Stimulated activated CD8-positive, alpha-beta memory T cell treated with anti-CD3 and anti-CD28 coated beads, Interleukin-2, amount 100 ng/mL, for 48 hours (primary cell): Measurements from ENCODE around the gene ZNF48.
"Not testable (repeated sequence)": the region's sequence is repeated elsewhere in the genome, so short reads cannot be mapped to it uniquely, and the experiment has no call there.

Source experiments
- DNase-seq, 2 donors: peaks; one replicate each; pipeline ENCODE4 v3.0.0-alpha.2; 2020; ENCODE audit warnings: low read depth in 2 of 2

The ZNF48 gene

DNA sequence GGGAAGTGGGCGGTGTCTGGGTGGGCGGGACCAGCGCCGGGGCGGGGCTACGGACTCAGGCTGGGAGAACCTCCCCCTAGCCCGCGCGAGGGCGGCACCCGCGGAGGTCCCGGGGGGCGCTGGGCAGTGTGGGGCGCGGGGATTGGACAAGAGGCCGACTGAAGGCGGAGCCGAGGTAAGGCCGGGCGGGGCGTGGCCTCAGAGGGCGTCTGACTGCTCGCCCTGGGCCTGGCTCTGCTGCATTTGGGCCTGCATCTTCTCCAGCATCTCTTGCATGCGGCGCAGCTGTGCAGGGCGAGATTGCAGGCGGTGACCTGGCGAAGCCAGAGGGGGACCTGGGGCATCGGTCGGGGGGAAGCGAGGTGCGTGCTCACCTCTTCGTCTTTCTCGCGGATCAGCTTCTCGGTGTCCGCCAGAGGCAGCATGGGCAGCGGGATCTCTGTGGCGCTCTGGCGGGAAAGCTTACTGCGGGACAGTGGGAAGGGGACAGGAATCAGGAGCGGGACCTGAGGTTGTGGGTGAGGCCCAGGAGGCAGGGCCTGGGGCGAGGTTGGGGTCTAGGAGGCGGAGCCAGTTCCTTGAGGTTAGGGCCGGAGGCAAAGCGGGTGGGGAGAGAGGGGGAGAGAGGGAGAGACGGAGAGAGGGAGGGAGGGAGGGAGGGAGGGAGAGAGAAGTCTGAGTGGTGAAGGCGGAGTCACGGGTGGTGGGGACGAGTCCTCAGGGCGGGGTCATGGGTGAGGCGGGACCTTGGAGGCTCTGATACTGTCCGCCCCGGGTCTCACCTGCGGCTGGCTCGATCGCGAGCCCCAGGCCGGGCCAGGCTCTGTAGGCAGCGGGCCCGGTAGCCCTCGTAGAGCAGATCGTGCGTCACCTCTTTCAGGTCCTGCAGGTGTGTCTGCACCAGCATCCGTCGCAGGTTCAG lies 16.7 kb upstream of the ZNF48 start:
- DNase-seq = peak; percentile 99 to 100

DNA sequence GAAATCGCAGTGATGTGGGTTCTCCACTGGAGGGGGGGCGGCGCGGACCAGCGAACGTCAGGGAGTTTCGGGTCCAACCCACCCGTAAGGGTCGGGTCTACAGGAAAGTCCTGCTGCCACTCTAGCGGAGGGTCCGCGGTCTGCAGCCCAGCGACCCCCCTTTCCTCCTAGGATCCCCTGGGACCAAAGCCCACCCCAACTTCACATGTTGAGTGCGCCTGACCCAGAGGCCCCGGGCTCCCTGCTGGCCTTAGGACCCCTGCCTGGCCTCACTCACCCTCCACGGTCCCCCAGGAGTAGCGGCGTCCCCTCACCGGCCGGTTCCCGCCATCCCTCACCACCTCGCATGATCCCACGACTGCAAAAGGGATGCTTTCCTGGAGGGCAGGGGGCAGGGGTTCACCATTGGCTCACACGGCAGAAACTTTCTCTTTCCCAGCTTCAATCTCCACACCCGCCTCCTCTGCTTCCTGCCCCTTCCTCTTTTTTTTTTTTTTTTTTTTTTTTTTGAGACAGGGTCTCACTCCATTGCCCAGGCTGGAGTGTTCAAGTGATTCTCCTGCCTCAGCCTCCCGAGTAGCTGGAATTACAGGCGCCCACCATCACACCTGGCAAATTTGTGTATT lies 15.9 kb upstream of the ZNF48 start:
- no peak for DNase-seq

DNA sequence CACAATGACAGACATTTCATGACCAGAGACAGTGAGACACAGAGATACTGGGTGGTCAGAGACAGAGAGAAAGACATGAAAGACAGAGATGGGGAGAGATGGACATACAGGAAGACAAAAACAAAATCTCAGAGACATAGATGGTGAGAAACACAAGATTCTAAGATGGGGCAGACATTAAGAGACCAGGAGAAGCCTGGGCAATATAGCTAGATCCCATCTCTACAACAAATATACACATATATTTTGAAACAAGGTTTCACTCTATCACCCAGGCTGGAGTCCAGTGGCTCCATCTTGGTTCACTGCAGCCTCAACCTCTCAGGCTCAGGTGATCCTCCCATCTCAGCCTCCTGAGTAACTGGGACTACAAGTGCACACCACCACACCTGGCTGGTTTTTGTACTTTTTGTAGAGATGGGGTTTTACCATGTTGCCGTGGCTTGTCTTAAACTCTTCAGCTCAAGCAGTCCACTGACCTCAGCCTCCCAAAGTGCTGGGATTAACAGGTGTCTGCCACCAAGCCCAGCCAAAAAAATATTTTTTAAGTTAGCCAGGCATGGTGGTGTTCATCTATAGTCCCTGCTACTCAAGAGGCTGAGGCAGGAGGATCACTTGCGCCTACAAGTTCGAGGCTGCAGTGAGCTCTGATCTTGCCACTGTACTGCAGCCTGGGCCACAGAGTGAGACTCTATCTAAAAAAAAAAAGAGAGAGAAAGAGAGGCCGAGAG lies 15.0 kb upstream of the ZNF48 start:
- no peak for DNase-seq

DNA sequence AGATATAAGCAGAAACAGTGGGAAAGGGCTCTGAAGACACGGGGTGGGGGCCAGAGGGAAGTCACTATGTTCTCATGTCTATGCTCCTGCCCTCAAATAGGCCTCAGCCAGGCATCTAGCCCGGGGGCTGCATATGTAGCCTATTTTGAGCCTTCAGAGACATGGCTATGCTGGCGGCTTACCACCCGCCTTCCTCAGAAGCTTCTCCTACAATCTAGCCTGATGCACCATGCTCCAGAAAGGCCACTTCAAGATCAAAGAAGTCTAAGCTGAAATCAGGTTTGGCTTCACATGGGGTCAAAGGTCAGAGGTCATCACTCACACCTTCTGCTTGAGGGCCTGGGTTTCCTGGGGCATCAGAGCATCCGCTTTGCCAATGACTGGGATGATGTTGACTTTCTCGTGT lies 14.4 kb upstream of the ZNF48 start:
- no peak for DNase-seq

DNA sequence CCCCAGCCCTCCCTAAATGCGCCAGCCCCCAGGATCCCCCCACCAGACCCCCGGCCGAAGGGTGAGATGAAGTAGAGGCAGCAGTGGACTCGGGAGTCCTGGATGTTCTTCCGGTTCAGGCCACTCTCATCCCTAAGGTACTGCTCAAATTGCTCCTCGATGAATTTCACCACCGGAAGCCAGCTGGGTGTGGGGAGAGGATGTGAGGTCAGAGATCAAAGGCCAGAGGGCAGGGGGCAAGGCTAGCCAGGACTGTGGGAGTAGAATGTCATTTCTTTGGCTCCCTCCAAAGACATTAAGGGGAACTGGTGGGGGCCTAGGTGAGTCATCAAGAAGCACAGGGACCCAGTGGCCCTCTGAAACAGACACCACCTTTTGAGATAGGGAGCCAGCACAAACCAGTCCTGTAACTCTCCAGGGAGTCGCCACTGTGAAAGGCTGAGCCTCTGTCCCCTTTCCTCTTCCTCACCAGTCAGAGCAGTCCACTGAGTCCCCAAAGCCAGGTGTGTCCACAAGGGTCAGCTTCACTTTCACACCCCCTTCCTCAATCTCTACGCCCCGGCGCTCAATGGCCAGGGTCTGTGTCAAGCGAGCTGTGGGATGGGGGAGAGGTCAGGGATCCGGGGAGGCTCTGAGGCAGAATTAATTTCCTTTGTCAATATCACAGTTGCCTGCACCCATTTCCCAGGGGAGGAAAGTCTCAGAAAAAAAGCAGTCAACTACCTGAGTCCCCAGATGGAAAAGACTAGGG lies 13.8 kb upstream of the ZNF48 start:
- DNase-seq = no peak

DNA sequence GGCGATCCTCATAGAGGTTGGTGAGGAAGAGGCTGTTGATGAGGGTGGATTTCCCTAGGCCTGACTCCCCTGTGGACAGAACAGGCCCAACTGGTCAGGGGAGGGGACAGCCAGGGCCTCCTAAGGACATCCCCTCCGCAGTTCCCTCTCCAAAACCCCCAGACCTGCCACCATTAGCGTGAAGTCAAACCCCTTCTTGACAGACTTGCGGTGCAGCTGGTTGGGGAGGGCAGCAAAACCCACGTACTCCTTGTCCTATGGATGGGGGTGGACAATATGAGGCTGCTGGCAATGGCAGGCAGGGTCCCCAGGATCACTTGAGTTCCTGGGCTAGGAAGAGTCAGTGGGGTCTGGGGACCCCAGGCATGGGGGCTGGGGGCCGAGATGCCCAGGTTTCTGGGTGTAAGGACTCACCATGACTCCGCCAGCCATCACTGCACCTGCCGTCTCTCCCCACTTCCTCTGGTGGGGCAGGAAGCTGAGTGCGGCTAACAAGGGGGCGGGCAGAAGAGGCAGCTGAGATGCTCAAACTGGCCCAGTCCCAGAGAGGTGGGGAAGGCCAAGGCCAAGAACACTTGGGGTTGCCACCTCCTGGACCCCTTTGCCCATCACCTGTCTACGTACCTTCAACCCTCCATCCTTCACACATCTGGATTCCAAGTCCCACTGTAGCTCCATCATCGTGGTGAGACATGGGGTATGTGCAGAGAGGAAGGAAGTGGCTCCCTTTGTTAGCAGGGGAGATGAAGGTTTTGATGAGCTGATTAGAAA lies 12.9 kb upstream of the ZNF48 start, which contains the start of gene SEPTIN1:
Gene SEPTIN1, minus strand, starts transcription at position 451 of the 771 bp plus-strand sequence. Its CDS starts 19 bp downstream, at position 432.
- peak; percentile 59 to 67 for DNase-seq

DNA sequence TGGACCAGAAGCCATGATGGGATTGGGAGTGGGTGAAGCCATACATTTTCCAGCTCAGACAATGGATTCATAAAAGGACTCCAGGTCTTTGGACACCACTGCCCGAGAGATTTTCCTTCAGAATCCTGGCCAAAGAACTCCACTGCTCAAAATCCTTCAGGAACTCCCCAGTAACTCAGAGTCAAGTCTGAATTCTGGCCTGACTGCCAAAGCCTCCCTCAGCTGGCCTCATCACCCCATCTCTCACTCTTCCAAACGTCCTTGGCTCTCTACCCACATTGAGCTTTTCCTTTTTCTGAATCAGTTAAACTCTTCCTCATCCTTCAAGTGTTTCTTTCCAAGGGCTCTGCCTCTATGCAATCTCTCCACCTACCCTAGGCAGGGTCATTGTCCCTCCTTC lies 11.7 kb upstream of the ZNF48 start:
- DNase-seq = no peak

DNA sequence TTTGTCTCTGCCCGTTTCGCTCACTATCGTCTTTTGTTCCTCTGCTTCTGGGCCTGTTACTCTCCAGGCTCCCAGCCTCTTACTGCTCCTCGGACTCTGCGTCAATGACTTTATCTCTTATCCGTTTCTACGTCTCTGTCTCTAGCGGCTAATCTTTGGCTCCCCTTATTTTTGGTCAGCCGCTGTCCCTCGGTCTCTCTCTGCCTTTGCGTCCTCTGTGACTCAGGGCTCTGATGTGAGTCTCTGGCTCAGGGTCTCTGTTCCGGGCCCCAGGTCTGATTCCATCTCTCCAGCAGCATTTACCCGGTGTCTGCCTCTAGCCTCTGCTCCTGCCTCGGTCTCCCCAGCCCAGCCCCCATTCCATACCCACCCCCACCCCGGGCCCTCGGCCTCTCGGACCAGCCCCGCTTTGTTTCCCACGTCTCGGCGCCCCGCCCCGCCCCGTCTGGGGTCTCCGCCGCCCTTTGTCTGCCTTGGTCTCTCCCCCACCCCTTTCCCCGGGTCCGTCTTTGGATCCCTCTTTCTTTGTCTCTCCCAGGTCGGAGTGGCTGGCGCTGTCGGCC lies 547 bp upstream of the ZNF48 start:
- no peak for DNase-seq

DNA sequence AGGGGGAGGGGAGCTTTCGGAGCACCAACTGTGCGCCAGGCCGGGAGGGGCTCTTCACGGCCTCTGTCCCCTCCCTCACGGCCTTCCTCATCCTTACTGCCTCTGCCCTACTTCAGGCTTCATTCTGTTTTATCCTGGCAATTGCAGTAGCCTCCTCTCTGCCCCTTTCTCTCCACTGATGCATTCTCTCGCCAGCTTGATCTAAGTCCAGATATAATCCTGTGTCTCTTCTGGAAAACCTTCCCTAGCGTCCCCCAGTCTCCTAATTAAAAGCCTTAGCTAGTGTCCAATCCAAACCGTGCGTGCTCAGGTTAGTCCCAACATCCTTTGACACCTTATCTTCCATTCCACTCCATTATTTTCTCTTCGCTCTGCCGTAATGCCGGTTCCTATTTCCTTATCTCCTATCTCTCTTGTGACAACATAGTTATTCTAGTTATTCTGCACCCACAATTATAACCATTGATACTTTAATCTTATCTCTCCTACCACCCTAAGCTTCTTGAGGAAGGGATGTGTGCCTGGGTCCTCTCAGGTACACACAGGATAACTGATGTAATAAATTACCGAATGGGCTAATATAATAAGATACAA lies 869 bp downstream of the ZNF48 start:
- no peak for DNase-seq

DNA sequence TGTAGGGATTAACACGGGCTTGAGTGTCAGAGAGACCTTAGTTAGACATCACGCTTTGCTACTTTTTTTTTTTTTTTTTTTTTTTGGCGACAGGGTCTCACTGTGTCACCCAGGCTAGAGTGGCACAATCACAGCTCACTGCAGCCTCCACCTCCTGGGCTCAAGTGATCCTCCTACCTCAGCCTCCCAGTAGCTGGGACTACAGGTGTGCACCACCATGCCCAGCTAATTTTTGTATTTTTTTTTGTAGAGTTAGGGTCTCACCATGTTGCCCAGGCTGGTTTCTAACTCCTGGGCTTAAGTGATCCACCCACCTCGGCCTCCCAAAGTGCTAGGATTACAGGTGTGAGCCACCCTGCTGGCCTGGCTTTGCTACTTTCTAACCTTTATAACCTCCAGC lies 1.4 kb downstream of the ZNF48 start:
- not testable (repeated sequence) for DNase-seq

DNA sequence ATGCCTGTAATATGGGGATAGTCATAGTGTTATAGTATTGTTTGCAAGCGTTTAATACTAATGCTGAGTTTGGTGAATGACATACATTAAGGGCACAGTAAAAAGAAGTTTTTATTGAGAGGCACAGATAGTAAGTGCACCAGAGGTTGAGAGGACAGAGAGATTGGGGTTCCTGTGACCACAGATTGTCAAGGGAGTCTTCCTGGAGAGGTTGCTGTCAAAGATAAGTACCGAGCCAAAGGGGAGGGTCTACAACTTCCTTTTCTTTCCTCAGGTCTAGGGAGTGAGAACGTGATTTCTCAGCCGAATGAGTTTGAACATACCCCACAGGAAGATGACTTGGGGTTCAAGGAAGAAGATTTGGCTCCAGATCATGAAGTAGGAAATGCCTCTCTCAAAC lies 1.8 kb downstream of the ZNF48 start:
- no peak for DNase-seq

DNA sequence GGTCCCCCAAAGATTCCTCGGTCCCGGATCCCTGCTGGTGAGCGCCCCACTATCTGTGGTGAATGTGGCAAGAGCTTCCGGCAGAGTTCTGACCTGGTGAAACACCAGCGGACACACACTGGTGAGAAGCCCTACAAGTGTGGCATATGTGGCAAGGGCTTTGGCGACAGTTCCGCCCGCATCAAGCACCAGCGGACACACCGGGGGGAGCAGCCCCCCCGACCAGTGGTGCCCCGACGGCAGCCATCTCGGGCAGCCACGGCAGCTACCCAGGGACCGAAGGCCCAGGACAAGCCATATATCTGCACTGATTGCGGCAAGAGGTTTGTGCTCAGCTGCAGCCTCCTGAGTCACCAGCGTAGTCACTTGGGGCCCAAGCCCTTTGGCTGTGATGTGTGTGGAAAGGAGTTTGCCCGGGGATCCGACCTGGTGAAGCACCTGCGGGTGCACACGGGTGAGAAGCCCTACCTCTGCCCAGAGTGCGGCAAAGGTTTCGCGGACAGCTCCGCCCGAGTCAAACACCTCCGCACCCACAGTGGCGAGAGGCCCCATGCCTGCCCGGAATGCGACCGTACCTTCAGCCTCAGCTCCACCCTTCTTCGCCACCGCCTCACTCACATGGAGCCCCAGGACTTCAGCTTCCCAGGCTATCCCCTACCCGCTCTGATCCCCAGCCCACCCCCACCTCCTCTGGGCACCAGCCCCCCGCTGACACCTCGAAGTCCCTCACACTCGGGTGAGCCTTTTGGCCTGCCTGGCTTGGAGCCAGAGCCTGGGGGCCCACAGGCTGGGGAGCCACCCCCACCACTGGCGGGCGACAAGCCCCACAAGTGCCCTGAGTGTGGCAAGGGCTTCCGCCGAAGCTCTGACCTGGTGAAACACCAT lies 2.8 kb downstream of the ZNF48 start:
- DNase-seq = no peak

DNA sequence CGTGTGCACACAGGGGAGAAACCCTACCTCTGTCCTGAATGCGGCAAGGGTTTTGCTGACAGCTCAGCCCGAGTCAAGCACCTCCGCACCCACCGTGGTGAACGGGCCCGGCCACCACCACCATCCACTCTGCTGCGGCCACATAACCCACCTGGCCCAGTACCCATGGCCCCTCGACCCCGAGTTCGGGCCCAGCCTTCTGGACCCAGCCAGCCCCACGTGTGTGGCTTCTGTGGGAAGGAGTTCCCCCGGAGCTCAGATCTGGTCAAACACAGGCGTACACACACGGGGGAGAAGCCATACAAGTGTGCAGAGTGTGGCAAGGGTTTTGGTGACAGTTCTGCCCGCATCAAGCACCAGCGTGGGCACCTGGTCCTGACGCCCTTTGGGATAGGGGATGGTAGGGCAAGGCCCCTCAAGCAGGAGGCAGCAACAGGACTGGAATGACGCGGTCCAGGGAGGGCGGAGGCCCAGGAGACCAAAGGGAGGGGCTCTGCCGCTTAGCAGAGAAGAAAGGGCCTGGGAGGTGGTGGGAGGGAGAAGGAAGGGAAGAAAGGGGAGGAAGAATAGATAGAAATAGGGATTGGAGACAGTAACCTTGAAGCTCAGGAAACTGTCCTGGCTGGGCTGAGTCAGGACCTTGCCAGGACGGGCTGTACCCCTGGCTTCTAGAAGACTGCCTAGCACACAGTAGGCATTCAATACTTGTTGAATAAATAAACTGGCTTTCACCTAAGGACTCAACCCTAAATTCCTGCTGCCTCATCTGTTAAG lies 3.6 kb downstream of the ZNF48 start:
- no peak for DNase-seq

DNA sequence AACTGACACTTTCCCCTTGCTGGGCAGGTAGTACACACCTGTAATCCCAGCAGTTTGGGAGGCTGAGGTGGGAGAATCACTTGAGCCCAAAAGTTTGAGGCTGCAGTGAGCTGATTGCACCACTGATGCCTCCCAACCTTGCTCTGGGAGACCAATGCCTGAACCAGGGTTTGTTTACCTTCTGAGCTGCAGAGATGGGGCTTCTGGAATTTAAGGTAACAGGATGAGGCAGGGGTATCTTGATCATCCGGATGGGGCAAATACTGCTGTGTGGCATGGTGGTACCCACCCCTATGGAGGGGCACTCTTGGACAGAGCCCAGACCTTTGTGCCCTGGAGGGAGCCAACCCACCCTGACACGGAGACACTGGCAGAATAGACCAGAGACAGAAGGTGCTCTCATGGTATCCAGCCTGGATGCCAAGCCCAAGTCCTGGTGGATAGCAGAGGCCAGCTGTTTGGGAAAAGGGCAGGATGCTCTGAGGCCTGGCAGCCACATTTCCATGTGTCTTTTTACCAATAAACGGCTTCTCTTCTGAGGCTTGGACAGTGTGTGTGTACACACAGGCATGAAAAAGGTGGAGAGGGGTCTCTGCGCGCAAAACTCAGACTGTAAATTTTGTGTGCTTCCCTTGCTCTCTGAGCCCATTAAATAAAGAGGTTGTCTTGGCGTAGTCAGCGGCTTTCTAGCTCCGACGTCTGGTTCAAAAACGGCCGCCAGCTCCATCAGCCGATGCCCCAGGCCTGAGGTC lies 4.4 kb downstream of the ZNF48 start:
- no peak for DNase-seq

DNA sequence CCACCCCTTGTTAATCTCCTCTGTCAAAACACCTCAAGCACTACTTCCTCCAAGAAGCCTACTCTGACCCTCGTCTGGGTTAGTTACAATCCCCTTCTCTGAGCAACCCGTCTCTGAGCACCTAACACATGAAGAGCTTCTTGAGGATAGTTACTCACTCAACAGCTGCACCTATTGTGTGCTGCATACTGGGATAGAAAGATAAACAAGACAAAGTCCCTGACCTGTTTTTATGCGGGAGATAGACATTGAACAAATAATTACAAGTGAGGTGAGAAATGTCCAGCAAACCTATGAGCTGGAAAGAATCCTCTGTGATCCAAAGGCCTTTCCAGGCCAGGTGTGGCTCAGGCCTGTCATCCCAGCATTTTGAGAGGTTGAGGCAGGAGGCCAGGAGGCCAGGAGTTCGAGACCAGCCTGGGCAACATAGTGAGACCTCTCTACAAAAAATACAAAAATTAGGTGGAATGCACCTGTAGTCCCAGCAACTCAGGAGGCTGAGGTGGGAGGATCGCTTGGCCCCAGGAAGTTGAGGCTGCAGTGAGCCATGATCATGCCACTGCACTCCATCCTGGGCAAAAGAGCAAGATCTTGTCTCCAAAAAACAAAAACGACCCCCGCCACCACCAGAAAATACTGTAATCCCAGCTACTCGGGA lies 6.7 kb downstream of the ZNF48 start:
- no peak for DNase-seq

DNA sequence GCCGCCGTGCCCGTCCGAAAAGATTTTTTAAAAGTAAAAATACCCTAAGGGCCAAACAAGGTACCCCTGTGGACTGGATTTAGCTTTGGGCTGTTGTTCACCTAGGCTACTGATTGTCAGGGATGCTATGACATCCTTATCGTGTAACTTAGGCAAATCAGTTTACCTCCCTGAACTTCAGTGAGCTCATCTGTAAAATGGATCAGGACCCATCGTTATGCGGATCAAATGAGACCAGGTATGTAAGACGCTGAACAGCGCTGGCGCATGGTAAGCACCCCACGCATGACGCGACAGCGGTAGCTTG lies 11.5 kb downstream of the ZNF48 start:
- DNase-seq = no peak

DNA sequence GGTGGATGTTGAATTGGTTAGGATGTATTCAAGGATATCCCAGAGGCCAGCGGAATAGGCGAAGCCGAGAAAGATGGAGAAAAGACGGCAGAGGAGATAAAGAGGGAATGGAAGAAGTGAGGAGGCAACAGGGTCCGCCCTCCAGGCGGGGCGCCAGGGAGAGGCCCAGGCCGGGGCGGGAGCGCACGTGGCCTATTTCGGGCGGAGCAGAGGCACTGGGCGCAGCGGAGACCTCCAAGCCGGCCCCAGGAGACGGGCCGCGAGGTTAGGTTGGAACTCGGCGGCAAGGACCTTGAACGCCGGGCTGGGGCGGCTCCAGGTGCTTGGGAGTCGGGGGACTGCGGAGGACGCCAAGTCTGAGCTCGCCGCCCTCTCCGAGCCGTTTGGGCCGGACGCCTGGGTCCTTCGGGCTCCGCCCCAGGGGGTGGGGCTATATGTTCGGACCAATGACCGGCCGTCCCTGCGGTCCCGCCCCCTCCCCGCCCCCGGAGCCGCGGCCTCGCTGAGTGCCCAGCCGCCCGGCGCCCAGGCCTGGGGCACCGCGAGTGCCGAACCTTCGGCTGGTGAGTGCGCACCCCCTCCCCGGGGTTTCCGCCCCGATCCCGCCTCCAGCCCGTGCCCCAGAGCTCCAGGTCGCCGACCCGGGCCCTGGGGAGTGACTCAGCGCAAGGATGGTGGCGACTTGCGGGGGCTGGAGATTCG lies 12.0 kb downstream of the ZNF48 start, which contains the start of gene ZNF771:
Gene ZNF771, plus strand, starts transcription at position 505 of the 702 bp plus-strand sequence. CDS start 448 bp downstream, outside the sequence.
- peak; percentile 92 to 96 for DNase-seq
